SKM-1 treated with dmso at 0.1 percent for 144 hours (cell line): ENCODE results near the gene PDZD4.

Source experiments
- DNase-seq: peaks from one replicate; lab custom pipeline; 2025; ENCODE audit not compliant: unreplicated experiment; lab: John Stamatoyannopoulos, UW

PDZD4 gene

DNA sequence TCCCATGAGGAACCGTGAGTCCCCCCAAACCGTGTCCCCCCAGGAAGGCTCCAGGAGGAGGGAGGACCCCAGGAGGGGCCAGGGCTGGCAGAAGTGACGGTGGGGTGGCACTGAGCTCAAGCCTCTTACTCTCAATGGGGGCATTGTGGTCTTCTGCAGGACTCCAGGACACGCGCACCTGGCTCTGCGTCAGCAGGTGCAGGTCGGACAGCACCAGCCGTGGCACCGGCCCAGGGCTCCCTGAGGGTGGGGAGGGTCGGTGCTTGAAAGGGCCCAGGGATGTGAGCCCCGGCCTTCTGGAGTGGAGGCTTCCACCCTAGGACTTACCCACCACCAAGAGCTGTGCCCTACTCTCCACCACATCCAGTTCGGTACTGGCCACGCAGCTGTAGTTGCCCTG is 37.3 kb upstream of the PDZD4 start:
- no peak for DNase-seq

DNA sequence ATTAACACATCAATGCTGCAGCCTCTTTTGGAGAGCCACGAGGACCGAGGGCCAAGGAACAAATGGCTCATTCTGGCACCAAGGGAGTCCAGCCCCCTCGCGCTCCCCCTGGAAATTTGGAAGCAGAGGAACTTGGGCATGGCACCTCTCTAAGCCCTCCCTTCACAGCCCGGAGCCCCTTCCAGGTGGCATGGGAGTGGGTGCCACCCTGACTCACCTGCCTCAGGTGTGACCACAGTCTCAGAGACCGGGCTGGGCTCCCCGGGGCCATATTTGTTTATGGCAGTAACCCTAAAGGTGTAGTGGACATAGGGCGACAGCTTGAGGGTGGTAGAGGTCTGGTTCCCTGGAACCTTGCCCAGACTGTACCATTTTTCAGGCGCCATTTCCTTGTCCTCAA is 36.8 kb upstream of the PDZD4 start:
- DNase-seq, result no peak

DNA sequence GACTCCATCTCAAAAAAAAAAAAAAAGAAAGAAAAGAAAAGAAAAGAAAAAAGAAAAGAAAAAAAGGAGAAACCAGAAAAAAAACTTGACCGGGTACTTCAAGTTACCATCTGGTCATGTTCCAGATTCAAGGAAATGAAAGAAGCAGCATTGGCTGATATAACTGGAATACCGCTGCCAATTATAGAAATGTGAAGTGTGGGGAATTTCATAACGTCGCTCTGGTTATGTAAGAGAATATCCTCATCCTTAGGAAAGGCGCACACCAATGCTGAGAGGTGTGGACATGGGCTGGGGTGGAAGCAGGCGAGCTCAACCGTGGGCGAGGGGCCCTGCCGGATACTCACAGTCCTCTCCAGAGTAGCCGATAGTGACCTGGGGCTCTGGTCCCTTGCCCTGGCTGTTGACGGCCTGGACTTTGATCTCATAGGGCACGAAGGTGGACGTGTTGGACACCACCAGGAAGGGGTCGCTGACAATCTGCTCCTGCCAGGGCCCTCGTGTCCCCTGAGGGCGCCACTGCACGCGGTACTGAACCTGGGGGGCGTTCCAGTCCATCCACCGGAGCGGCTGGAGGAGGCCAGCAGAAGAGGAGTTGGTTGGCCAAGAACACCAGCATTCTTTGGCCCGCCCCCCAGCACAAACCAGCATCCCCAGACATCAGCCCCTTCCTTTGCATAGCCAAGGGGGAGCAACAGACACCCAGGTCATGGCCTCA is 36.1 kb upstream of the PDZD4 start:
- no peak for DNase-seq

DNA sequence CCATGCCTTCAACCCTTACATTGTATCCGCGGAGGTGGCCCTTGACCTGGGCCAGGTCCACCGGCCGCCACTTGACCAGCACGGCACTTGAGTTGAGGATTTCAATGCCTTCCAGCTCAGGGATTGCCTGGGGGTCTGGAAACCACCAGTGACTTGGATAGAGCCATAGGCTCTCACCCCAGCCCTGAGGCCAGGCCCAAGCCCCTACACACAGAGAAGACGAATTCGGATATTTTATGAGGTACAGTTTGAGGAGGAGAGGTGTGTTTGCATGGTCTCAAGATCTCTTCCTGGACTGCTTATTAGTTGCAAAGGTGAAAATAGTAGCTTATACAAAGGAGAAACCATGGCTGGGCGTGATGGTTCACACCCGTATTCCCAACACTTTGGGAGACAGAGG is 35.3 kb upstream of the PDZD4 start:
- DNase-seq, result no peak

DNA sequence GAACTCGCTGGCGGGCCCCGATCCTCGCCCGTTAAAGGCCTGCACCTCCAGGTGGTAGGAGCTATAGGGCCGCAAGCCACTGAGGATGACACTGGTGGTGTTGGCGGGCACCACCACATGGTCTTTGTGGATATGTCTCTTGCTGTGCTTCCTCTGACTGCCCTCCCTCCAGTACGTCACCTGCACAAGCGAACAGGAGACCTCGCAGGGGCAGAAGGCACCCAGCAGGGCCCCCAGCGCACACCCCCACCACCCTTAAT is 34.9 kb upstream of the PDZD4 start:
- no peak for DNase-seq

DNA sequence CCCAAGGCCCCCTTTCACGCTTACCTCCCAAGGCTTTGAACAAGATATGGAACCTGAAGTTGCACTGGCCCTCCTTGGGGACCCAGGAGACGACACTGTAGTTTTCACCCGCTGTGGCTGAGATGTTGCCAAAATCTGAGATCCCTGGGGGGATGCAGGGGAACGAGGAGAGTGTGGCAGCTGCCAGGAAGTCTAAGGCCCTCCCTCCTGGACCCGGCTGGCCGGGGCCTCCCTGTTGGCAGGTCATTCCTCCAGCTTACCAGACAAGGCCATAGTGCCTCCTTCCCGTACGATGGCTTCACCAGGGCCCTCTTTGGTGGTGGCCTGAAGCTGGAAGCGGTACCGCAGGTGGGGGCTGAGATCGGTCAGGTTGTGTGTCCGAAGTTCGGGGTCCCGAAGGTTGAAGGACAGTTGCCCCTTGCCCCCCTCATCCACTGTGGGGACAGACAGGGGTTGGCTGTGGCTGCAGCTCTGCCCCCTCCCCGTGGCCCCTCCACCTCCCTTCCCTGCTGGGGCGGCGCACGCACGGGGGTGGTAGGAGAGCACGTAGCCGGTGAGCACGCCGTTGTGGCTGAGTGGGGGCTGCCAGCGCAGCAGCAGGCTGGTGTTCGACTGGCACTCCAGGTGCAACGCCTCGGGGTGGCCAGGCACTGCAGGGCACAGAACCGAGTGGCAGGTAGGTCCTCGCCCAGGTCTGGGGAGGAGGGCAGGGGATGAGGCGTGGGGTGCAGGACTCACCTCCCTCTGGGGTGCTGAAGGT is 34.4 kb upstream of the PDZD4 start:
- DNase-seq, result no peak

DNA sequence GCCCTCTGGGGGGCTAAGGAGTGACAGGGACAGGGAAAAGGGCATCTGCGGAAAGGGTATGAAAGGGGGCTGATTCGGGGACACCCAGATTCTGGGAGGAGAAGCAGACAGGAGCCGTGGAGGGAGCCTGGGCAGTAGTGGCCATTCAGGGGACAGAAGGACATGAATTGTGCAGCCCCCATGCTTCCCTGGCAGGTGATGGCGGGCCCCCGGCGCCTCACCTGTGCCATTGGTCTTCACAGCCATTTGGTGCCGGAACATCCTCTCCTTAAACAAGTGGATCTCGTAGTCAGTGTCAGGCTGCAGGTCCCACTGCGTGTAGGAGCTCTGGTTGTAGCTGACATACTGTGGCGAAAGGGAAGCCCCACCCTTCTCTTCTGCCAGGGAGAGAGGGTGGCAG is 33.8 kb upstream of the PDZD4 start:
- no peak for DNase-seq

DNA sequence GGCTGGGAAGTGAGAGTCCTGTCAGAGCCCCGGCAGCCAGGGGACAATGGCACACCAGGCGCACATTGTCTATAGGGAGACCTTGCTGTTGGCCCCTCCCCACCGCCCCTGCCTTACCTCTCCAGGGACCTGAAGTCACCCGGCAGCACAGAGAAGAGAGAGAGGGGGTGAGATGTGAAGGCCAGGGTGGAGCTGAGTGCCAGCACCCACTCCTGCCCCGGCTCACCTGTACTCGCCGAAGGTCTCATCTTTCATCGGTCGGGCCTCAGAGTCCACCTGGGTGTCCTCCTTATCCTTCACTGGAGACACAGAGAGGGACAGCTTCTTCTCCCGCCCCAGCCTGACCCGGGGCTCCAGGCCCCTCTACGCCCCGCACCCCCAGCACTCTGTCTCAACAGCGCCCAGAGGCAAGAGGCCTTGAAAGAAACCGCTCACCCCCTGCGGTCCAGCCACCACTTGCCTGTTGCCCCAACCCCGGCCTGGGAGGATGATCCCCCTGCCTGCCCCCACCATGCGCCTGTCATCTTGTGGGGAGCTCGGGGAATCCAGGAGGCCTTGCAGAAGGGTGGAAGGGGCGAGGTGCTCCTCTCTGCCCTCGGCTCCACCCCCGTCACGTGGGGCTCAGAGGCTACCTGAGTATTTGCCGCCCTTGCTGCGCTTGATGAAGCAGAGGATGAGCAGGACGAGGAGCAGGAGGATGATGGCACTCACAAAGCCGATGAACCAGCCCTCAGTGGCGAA is 33.1 kb upstream of the PDZD4 start:
- DNase-seq, result no peak

DNA sequence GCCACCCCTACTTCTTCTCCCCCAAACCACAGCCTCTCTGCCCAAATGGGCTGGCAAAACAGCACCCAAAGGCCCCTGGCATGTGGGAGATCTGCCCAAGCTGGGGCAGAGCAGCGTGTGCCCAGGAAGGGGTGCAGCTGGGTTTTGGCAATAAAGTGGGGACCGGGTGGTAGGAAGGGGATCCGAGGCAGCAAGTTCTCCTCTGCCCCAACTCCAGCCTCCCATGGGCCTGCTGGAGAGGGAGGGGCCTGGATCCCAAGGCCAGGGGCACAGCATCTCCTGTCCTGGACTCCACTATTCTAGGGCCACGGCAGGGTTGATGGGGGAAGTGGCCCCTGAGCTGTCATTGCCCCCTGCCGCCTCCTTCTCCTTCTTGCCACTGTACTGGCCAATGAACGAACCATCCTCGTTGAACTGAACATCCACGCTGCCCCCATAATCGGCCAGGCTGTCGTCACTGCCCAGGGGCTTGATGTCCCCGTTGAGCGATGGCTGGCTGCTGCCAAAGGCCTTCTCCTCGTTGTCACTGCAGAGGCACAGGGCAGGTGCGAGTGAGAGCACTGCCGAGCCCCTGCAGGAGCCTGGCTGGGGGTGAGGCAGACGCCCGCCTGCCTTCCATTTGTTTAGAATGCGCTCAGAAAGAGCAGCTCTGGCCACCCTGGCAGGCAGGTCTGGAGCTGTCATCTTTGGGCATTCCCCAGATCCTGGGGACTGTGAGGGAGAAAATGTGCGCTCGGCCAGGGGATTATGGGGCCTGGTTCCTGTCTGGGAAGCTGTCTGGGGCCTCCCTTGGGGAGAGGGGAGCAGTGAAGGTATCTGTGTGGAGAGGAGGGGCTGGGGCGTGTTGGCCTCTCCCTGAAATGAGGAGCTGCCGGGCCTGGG is 32.3 kb upstream of the PDZD4 start:
- no peak for DNase-seq

DNA sequence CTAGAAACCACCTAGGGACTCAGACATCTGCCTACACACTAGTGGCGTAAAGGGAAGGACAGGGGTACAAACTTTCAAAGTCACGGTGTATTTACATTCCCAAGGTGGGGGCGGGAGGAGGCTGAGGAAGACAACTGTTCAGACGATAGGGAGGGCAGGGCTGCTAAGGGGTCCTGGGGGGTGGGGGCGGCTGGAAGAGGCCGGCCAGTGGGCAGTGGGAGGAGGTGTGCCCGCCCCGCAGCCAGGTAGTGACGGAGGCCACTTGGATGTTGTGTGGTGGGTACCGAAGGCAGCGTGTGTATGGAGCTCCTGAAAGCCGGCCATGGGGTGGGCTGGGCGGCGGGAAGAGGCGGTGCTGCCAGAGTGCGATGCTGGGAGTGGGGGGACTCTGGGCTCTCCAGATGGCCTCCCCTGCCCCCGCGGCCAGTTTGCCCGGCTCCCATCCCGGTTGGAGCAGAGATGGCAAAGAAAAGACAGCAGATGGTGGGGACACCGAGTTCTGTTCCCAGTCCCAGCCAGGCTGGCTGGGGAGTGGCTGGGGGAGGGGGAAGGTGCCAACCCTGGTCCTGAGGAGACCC is 31.5 kb upstream of the PDZD4 start:
- no peak for DNase-seq

DNA sequence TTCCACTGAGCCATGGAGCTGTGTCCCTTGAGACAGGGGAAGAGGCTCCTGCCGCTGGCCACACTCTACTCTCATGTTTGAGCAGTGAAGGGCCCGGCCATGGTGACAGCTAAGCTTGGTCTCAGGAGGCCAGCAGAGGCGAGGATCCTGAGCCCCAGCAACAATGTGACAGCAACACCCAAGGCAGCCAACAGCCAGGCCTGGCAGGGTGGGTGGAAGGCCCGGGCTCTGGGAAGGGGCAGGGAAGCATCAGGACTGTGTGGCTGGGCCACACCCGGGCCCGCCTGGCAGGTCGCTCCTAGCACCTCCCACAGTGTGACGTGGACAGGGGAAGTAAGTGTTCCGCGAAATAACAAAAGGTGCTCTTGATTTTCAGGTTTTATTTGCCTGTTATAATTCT is 30.8 kb upstream of the PDZD4 start:
- no peak for DNase-seq

DNA sequence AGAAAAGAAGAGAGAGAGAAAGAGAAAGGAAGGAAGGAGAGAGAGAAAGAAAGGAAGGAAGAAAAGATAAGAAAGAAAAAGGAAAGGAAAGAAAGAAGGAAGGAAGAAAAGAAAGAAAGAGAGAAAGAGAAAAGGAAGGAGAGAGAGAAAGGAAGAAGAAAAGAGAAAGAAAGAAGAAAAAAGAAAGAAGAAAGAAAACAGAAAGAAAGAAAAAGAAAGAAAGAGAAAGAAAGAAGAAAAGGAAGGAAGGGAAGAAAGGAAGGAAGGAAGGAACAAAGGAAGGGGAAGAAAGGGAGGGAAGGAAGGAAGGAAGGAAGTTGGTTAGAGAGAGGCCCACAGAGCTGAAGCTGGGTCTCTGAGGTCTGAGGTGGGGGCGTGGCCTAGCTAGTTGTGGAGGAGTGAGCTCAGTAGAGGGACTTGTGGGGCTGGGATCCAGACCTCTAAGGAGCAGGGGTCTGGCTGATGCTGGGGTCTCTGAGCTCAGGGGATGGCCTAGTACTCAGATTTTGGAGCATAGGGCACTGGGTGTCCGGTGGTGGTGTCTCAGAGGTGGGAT is 27.1 kb upstream of the PDZD4 start:
- no peak for DNase-seq

DNA sequence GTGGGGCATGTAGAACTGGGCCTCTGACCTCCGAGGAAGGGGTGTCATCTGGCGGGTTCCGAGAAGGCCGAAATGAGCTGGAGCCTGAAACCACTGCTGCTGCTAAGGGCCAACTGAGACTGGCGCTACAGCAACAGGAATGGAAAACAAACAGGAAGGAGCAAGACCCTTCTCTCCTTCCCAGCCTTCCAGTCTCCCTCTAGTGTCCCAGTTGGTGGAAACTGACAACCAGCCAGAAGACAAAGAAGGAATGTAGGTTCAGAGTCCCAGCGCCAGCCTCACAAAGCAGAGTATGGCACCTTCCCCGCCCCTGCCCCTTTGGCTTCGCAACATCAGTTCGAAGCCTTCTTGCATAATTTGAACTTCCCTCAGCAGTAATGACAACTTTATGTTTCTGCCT is 24.4 kb upstream of the PDZD4 start:
- DNase-seq, result no peak

DNA sequence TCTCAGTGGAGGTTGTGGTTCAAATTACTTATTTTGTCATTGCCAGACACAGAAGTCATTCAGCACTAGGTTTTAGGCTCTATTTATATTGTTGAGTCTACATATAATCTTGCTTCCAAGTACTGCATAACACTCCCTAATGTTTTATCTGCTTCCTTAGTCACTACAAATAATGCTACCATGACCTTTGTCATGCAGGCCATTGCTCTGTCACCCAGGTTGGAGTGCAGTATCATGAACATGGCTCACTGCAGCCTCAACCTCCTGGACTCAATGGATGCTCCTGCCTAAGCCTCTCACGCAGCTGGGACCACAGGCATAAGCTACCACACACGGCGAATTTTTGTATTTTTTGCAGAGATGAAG is 23.5 kb upstream of the PDZD4 start:
- DNase-seq, result no peak

DNA sequence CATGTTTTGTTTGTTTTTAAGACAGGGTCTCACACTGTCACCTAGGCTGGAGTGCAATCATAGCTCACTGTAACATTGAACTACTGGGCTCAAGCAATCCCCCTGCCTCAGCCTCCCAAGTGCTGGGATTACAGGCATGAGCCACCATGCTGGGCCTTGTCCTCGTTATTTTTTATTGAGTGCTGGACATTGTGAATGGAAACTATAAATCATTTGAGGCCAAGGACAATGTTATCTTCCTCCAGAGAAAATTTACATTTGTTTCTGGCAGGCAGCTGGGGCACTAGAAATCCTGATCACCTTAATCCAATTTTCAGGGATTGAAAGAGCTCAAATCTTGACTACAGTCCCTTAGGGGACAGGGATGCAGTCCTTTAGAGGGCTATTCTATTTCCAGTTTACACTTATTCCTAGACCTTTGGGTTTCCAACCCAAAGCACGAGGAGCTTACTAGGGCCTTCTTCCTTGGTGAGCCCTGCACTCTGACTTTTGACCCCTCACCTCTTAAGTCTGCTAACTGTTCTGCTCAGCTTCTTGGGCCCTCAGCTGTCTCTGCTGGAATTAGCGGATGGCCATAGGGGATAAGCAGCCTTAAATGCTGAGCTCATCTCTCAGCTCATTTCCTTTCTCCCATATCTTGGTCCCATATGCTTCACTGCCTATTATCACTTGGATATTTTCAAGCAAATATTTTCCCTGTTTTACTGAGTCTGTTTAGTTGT is 23.0 kb upstream of the PDZD4 start:
- no peak for DNase-seq

DNA sequence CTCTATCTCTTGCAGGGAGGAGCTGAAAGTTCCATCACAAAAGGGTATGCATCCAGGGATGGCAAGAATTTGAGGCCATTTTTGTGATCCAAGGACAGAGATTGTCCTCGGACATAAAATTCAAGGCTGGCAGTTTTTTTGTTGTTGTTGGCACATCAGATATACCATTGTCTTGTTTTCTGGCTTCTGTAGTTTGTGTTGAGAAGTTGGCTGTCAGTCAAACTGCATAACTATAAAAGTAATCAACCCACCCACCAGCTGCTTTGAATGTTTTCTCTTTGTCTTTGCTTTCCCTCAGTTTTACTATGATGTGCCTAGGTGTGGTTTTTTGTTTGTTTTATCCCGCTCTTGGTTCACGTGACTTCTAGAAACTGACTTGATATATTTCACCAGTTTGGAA is 21.6 kb upstream of the PDZD4 start:
- no peak for DNase-seq

DNA sequence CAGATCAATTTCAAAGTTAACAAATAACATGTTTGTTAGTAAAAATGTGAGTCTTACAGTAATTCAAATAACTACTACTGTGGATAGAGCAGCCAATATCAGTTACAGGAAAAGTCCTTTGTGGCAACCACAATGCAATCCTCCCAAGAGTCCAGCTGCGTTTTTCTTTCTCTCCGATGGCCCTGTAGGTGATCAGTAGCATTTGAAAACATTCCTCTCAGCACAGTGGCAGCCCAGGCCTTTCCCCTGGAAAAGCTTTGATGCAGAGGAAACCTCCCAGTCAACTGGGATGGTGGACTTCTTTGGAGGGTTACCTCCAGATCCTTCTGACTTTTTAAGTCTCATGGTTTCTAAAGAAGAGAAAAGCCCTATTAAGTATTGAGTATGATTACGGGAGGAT is 18.0 kb upstream of the PDZD4 start:
- DNase-seq, result no peak

DNA sequence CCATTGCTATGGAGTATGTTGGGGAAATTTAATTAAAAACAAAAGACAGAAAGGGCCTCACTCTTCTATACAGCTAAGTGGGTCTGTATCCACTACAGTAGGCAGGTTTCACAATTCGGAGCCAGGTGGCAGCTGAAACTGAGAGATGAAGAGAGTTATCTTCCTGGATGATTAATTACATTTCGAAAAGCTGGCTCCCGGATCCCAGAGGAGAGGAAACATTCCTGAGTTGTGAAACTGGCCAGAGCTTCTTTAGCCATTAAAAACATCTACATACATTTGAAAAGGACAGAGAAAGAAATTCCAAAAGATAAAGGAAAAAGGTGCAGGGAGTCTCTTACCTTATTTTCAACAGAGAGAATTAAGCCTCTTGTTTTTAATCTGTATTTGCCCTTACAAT is 15.5 kb upstream of the PDZD4 start:
- DNase-seq, result no peak

DNA sequence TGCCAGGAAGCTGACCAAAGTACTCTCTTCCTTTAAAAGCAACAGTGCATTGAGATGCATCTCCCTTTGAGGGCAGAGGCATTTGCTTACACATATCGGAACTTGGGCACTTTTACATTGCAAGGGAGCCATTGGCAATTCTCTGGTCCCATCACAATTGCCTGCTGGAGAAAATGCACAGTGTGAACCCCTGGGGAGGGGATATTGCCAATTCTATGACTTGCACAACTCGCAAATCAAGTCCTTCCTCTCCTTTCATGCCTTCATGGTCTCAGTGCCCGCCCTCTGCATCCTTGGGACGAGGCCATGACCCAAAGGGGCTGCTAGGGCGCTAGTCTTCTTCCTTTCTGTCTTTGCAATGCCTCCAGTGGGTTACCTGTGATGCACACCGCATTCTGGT is 14.9 kb upstream of the PDZD4 start:
- DNase-seq, result no peak

DNA sequence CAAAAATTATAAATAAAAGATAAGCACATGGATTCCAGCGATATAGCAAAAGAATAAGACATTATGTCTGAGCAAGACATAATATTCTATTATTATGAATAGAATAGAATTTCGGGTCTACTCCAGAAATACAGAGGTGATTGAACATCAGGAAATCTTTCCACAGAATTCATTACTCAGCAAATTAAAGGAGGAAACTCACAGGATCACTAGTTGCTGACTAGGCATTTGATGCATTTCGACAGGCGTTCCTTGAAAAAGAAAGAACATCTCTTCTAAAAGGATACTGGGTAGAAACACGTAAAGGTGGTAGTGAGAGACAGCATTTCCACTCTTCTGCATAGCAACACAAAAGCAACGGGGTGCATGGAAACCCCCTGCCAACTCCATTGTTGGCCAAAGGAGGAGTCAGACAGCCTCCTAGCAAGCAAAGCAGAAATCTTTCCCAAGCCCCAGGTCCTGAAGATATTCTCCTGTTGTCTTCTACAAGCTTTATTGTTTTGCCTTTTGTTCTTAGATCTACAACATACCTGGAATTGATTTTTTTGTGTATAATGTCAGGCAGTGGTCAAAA is 14.3 kb upstream of the PDZD4 start:
- DNase-seq, result no peak
